UCSD-AML1 (cell line): ENCODE data around the gene IFI27L1.

Source experiments
- DNase-seq: peaks from one replicate; lab custom pipeline; 2025; ENCODE audit not compliant: unreplicated experiment; lab: John Stamatoyannopoulos, UW

Gene IFI27L1

DNA sequence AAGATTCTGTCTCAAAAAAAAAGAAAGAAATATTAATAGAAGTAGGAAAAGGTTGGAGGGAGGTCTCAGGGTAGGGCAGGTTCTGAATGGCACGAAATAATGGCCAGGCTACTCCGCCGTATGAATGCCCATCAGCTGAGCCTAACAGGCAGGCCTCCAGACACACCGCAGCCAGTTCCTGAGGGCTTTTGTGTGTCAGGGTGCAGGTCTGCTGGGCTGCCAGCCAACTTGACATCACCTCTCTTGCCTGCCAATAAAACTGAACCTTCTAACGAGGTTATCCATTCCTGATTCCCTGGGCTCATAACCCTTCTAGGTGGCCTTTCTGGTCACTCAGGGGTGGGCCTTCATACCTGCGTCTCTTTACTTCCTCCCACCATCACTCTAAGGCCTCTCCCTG, 32.4 kb downstream of the IFI27L1 start:
- no peak for DNase-seq

DNA sequence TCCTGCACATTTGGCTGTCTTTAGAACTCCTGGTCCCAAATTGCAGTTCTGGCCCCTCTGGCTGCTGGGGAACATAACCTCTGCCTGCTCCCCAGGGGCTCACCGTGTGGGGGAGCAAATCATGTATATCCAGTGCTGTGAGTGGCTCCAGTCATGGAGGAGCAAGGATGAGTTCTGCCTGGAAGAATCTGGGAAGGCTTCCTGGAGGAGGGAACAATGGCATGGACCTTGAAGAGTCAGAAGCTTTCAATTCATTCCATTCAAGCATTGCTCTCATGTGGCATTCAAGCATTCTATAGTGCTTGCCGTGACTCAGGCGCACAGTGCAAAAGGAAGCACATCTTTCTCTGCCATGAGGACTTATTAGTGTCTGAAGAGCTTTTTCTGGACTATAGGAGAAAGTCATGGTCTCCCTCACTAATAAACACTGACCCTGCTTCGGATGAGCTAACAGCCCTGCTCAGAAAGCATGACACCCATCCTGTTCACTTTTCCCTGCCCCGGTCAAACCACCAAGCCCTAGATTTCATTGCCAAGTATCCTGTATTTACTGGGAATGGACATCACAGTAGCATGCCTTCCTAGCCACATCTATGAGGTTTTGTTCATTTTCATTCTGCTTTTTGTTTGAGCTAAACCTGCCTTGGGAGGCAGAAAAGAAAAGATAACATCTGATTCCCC, 32.9 kb downstream of the IFI27L1 start:
- no peak for DNase-seq

DNA sequence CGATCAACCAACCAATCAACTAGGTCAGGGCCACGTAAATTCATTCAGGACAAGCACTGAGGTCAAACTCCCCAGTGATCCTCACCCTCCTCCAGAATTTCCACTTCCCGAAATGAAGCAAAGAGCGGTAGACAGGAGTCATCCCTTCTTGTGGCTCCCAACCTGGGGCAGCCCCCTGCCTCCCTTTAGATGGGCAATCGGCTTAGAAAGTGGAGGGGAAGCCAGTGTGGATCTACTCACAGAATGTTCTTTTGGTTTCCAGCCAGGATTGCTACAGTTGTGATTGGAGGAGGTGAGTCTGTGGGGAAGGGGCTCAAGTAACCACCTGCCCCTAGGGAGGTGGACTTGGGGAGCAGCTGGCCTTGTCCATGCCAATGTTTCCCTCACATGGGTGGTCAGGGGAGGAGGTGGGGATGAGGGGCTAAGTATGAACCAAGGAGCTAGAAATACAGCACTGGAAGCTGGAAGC, 33.5 kb downstream of the IFI27L1 start:
- DNase-seq = no peak

DNA sequence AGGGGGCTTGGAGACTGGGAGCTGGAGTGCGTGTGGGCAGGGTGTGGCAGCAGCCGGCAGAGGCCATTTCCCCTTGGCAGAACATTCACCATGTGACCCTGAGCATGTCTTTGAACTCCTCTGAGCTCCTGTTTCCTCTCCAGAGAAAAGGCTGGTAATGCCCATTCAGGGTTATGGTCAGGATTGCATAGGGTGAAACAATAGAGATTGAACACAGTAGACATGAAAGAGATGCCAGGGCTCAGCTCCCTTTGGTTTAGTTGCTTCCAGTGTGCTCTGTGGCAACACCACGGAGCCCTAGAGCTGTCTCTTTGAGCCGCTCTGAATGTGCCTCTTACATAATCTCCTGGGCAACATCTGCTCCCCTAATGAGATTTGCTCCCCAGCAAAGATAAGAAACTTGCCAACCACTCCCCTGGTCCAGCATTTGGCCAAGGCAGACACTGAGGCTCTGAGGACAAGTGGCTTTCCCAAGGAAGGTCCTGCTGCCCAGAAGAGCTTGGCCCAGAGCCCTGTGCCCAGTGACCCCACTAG, 34.0 kb downstream of the IFI27L1 start:
- DNase-seq = peak; percentile 29

DNA sequence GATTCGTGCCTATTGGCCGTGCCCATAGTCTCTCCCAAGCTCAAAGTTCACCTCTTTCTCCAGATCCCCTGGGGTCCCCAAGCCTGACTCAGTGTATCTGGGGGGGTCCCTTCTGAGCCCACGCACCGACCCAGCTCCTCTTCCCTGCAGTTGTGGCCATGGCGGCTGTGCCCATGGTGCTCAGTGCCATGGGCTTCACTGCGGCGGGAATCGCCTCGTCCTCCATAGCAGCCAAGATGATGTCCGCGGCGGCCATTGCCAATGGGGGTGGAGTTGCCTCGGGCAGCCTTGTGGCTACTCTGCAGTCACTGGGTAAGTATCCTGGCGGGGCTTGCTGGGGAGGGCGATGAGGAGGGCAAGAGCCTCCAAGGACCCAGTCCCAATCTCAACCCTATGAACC, 34.5 kb downstream of the IFI27L1 start:
- DNase-seq = no peak

DNA sequence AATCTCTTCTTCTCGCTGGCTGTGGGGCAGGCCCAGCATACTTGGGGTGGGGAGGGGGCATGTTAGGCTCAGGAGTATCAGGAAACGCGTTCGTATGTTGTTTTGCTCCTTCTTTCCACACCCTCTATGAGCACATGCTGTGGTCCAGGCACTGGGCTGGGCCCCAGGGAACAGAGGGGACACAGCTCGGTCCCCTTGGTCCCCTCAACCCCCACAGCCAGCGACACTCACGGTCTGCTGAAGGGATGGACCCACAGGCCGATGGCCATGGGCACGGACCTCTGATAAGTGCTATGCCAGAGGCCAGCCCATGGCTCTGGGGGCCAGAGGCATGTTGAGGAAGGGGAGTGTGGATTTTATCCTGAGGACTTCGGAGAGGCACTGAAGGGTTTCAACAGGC, 35.6 kb downstream of the IFI27L1 start:
- no peak for DNase-seq

DNA sequence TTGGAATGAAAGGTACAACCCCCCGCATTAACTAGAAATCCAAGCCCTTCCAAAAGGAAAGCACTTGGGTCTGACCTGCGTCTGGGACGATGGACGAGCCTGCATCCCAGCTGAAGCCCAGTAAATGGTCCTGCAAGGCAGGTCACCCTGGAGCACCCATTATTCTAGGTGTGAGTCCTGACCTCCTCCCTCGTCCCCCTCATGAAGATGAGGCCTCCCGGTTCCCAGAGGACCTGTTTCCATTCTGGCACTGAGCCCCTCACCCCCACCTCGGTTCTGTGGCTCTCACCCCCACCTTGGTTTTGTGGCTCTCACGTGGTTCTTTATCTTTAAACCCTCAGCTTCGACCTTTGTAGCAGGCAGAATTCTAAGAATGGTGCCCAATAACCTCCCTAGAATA, 36.7 kb downstream of the IFI27L1 start:
- DNase-seq = no peak

DNA sequence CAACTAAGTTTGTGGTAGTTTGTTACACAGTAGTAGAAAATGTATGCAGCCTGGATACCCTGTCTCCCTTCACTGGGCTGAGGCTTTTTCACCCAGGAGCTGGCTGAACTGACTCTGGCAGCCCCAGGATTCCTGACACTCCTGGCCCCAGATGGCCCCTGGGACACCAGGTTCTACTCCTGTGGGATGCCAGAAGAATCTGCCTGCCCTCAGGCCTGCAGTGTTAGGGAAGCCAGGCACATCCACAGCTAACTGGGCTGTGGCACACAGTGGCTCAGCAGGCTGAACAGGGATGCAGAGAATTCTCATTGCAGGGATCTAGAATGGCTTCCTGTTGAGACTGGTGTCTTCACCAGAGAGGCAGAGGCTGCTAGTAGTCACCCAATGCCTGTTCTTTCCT, 38.0 kb downstream of the IFI27L1 start:
- no peak for DNase-seq

DNA sequence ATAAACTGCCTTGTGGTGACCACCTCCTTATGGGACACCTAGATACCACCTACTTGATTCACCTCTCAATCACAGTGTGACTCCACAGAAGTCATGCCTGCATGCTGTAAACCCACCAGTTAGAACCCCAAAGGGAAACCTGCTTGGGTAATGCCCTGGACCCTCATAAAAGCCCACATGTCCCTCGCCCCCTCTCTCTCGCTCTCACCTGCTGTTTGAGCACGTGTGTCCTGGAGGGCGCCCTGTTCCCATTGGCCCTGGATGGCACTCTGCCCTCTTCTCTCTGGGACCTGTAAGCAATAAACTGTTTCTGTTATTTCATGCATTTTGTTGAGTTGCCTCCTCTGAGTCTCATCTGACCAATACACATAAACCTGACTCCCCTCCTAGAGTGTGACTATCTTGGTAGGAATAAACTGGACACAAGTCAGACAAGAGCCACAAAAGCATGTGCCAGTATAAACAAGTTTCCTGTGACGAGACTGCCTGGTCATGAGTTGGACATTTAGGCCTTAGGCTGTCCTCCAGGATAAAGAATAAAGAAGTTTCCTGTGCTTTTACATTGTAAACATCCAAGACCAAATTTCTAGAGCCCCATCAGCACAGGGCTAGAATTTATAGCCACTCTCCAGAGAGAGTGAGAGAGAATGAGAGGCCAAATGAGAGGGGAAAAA, 39.7 kb downstream of the IFI27L1 start:
- DNase-seq = no peak

DNA sequence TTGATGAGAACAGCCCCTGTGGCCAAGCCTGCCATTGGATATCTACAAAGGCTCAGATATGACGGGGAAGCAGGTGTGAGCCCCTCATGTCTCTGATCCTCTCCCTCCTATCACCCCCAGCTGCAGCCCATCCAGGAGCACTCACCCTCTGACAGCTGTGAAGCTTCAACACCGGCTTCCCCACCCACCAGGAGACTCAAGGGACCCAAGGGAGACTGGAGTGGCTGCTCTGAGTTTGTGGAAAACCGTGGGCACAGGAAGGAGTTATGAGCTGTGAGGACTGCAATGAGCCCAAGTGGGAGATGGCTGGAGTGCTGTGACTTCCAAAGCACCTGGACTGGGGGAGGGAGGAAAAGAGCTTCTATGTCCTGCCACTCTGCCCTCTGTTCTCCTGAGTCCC, 40.4 kb downstream of the IFI27L1 start:
- DNase-seq = no peak

DNA sequence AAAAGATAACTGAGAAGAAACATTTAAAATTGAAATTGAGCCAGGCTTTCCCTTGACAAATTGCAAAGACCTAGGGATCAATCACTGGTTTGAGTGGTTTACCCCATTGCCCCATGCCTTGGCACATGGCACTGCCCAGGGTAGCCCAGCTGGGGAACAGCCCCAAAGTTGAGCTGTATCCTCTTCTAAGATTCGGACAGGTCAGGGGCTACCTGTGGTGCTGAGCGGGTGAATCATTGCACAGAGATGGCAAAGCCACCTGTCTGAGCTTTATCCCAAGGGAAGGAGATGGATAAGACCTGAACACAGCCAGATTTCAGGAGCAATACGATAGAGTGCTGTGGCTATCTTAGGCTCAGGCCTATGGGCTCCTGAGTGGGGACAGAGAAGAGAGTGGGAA, 41.3 kb downstream of the IFI27L1 start:
- DNase-seq = no peak

DNA sequence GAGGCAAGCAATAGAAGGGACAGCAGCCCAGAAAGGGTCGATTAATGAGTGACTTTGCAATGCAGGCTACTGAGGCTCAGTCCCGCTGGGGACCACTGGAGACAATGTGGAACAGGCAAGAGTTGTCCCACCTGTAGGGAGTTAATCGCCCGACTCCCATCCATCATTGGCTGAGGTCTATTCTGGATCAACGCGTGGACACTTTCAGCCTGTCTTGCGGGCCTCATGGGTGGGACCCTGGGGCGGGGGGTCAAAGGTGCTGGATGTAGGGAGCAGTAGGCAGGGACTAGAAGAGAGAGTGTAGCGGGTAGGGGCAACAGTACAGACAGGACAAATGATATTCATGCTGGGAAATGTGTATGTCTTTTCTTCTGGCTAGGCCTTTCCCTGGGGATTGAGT, 42.2 kb downstream of the IFI27L1 start:
- no peak for DNase-seq

DNA sequence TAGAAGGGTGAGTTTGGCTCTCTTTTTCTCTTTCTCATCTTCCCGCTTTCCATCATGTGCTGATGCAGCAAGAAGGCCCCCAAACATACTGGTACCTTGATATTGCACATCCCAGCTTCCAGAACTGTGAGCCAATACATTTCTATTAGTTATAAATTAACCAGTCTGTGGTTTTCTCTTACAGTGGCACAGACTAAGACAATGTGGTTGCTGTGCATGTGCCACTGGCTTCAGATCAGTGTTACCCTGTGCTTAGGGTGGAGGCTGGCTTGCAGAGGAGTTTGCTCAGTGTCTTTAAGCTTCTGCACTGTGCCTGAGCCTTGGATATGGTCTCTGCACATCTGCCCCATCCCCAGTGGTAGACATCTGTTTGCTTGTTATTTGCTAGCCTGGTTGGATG, 42.8 kb downstream of the IFI27L1 start:
- no peak for DNase-seq

DNA sequence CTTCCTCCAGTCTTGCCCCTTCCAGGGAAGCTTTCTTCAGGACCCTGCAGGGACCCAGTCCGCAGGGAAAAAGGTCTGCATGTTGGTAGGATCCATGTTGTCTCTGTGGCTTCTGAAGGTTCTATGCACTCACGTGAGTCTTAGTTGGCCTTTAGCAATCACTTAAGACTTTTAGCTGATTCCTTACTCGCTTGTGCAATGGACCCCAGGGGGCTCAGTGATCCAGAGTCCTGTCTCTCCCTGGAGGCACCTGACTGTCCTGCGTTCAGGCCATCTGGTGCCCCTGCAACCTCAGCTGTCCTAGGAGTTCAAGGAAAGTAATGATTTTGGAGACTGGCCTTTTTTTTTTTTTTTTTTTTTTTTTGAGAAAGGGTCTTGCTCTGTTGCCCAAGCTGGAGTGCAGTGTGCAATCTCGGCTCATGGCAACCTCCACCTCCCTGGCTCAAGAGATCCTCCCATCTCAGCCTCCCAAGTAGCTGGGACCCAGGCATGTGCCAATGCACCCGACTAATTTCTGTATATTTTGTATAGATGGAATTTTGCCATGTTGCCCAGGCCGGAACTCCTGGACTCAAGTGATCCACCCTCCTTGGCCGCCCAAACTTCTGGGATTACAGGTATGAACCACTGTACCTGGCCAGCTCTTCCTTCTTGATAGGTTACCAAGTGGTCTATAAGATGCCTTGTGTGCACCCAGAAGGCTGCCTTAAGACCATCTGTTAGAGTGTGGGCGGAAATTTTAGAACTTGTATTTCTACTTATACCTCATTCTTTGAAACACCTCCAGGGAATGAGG, 43.7 kb downstream of the IFI27L1 start:
- DNase-seq = no peak

DNA sequence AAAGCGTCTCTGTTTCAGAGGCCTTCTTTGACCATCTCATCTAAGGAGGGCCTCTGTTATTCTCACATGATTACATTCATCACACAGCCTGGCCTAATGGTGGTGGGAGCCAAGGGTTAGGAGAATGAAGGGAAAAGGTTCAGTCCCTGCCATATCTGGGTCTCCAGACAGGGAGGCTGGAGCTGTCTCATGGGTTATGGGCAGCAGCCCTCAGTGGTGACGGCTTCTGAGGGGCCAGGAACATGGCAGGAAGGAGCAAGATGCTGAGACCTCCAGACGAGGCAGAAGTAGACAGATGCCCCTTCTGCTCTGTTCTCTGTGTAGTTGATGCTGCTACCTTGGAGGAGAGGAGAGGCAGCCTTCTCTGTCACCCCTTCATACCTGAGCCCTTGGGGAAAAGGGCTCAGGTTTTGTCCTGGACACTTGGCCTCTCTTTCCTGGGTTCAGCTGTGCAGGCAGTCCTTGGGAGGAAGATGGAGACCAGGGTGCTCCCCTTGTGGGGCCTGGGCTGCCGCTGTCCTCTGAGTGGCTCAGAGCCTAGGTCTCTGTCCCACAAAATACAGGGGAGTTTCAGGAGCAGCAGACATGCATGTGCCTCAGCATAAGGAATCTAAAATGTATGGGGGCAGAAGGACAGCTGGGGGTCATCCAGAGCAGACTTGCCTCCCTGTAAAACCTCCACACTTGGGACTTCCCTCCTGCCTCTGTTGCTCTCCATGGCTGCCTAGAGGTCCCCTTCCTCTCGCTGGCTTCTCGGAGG, 44.7 kb downstream of the IFI27L1 start:
- no peak for DNase-seq

DNA sequence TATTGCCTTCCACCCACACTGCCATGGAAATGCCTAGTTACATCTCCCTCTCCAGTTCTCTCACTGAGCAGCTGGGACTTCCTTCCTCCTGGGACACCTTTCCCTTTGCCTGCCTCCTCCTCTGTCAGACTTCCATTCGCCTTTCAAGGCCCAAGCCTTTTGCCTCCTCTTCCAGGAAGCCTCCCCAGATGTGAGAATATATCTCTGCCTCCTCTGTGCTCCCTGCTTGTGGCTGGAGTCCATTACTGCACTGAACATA, 45.2 kb downstream of the IFI27L1 start:
- no peak for DNase-seq

DNA sequence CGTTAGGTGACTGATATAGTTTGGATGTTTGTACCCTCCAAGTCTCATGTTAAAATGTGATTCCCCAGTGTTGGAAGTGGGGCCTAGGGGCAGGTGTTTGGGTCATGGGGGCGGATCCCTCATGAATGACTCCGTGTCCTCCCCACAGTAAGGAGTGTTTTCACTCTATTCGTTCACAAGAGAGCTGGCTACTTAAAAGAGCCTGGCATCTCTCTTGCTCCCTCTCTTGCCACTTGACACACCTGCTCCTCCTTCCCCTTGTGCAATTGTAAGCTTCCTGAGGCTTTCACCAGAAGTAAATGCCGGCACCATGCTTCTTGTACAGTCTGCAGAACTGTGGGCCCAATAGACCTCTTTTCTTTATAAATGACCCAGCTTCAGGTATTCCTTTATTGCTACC, 45.7 kb downstream of the IFI27L1 start:
- DNase-seq = no peak

DNA sequence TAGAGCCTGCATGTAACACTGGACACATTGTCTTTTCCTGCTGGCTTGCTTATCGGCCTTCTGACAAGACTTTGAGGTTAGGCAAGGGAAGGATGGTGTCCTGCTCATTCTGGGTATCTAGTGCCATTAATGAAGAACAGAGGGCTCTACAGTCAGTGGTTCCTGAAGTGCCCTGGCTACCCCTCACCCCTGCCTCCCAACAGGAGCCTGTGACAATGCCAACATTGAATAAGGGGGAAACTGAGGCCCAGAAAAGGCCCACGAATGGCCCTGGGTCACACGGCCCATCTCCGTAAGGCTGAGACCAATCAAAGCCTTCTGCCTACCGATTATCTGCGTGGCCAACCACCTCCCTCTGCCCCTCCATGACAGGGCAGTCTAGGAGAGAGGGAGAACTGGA, 46.2 kb downstream of the IFI27L1 start:
- DNase-seq = no peak

DNA sequence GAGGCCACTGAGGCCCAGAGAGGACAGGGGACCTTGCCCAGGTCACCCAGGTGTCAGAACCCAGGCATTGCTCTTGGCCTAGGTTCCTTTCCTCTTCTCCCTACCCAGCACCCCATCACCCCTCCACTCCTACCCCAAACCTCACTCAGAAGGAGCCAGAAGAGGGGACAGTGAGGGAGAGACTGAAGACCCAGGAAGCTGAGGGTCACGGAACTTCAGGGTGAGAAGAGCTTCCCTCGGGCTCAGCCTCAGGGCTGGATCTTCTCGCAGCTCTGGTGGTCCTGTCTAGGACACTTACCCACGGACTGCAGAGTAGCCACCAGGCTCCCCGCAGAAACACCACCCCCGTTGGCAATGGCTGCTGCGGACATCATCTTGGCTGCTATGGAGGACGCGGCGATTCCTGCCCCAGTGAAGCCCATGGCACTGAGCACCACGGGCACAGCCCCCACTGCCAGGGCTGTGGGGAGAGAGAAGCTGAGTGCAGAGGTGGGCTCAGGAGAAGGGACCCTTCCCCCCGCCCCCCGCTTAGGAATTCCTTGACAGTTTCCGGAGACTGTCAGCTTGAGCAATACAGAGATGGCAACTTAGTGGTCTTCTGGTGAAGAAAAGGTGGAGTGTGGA, 47.2 kb downstream of the IFI27L1 start:
- DNase-seq = no peak

DNA sequence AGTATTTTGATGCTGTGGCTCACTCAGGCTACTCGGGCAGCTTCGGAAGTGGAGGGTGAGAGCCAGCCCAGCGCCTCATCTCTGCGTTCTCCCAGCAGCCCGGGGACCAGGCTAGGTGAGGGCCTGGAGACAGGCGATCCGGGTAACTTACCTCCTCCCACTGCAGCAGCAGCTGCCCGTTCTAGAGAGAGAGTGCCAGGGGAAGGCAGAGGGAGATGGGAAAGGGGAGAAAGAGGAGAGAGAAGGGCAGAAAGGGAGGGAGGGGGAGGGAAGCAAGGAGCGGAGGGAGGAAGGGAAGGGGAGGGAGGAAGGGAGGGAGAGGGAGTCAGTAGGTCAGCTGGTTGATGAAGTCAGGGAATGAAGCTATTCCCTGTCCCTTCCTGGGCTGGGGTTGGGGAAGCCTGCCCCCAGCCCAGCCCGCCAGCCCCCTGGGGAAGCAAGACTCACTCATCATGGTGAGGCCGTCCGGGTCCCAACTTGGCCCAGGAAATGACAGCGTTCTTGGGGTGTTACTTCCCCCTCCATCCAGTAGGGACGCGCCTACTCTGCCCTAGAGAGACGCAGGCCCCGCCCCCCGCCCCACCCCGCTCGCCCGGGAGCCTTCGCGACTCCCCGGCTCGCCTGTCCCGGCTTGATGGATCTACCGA, 48.1 kb downstream of the IFI27L1 start, which contains the start of gene IFI27L2:
IFI27L2 (minus strand) TSS at position 494 of the 647 bp plus-strand sequence; CDS start at position 454, 40 bp downstream.
- DNase-seq = peak; percentile 80
